ENCODE results near the gene MGMT.

GRCh38 chr10:129637846-129638245 lies 170.8 kb downstream of the MGMT start:
- no peak for TF ChIP-seq CTCF (IDR thresholded peaks at IDR 0.05; ENCODE audit: low read length)
- no peak for TF ChIP-seq EZH2 (optimal IDR thresholded peaks at IDR 0.05; ENCODE audit: low read depth, low read length)
